Thyroid gland (tissue), 4 donors: Measurements from ENCODE around the gene AGGF1. TPM values are rescaled to one million over a fixed set of nuclear protein-coding genes. Genes with fewer than 3 reads are reported as not detected.

Experiments used
- DNase-seq, 2 donors: peaks; one replicate each; pipeline ENCODE4 v3.0.0-alpha.2; 2019
- H3K27ac ChIP-seq, 3 donors: fragments of 200-600 bp; sonication (generic); 1 replicate in 2 of 3; 2 replicates in 1 of 3; pipeline ENCODE4 v1.5.1; 2016 to 2019; ENCODE audit warnings: mild to moderate bottlenecking in 1 of 3, moderate library complexity in 1 of 3
- H3K27me3 ChIP-seq: fragments of 200-600 bp; sonication (generic); one replicate; pipeline ENCODE4 v1.5.1; 2019
- H3K36me3 ChIP-seq, 2 donors: fragments of 200-600 bp; sonication (generic); one replicate each; pipeline ENCODE4 v1.5.1; 2016 to 2019
- H3K4me1 ChIP-seq, 2 donors: fragments of 200-600 bp; sonication (generic); one replicate each; pipeline ENCODE4 v1.5.1; 2017 to 2019
- H3K4me3 ChIP-seq, 3 donors: fragments of 200-600 bp; sonication (generic); replicated peaks in 1 of 3; 1 replicate in 2 of 3; 2 replicates in 1 of 3; pipeline ENCODE4 v1.5.1; 2016; ENCODE audit warnings: mild to moderate bottlenecking in 1 of 3
- H3K9me3 ChIP-seq: fragments of 200-600 bp; sonication (generic); one replicate; pipeline ENCODE4 v1.5.1; 2017
- POLR2A ChIP-seq, 2 donors: fragments of 450-650 bp; IDR thresholded peaks; one replicate each; pipeline ENCODE4 v1.6.1; 2017; ENCODE audit warnings: antibody characterized with exemption in 2 of 2, mild to moderate bottlenecking in 2 of 2, moderate library complexity in 1 of 2
- WGBS, 2 donors: methylation state at CpG; one replicate each; pipeline ENCODE4 v1.1.5; 2017; 5-methylcytosine and 5-hydroxymethylcytosine counted together
- intact Hi-C: fragments of 100-400 bp; cut with DNase I; formaldehyde crosslinking; loops from one replicate; pipeline ENCODE4 v1.15.1; 2023
- total RNA-seq, 4 donors: library from RNA; depleted of rRNA; stranded (reverse); fragments of >200 nt; gene quantifications; one replicate each; pipeline ENCODE4 v1.2.3, GENCODE V29; 2016
- TF ChIP-seq, protein P1 (sequence below), 6 experiments: fragments of 200-600 bp in 3 of 6; fragments of 450-650 bp in 3 of 6; sonication (generic) in 3 of 6; IDR thresholded peaks; one replicate each; pipeline ENCODE4 v1.5.1; 2016 to 2019; ENCODE audit warnings: antibody characterized with exemption in 6 of 6, mild to moderate bottlenecking in 2 of 6, inconsistent platforms in 1 of 6, moderate library complexity in 1 of 6

The AGGF1 gene
- total RNA-seq, 4 donors from 2014 or later, result 24.9 to 43.7 (median 28.3) TPM

GRCh38 chr5:77086689-77087483 is 56.7 kb downstream of the AGGF1 start, which contains the start of gene ZBED3:
Gene ZBED3 (minus strand): TSS chr5:77087285. CDS start chr5:77077878, 9,407 bp downstream.
- no peaks in the 10 kb centered on the region for H3K27me3 ChIP-seq
- peak; percentile 62 to 66 for TF ChIP-seq POLR2A (IDR thresholded peaks at IDR 0.05)
- TF ChIP-seq, protein P1, sequence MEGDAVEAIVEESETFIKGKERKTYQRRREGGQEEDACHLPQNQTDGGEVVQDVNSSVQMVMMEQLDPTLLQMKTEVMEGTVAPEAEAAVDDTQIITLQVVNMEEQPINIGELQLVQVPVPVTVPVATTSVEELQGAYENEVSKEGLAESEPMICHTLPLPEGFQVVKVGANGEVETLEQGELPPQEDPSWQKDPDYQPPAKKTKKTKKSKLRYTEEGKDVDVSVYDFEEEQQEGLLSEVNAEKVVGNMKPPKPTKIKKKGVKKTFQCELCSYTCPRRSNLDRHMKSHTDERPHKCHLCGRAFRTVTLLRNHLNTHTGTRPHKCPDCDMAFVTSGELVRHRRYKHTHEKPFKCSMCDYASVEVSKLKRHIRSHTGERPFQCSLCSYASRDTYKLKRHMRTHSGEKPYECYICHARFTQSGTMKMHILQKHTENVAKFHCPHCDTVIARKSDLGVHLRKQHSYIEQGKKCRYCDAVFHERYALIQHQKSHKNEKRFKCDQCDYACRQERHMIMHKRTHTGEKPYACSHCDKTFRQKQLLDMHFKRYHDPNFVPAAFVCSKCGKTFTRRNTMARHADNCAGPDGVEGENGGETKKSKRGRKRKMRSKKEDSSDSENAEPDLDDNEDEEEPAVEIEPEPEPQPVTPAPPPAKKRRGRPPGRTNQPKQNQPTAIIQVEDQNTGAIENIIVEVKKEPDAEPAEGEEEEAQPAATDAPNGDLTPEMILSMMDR (IDR thresholded peaks at IDR 0.05), result peak in 3 of 6 experiments; percentile 16 to 28 (median 26)
- WGBS, 2 donors, result 0 to 2% methylated on average over 26 to 32 of the region's 63 CpGs
- H3K4me3 ChIP-seq, result peak within 1 kb of the TSS; percentile 25 to 66 (median 57)
- peak; percentile 79 to 83 for DNase-seq
- intact Hi-C loops, result no loop called here
- peaks cover 20% of the 10 kb centered on the region in 2 donors for H3K4me1 ChIP-seq
- peak within 1 kb of the TSS; percentile 94 to 99 (median 97) for H3K27ac ChIP-seq
- H3K36me3 ChIP-seq, result no peaks in the 10 kb centered on the region
- H3K9me3 ChIP-seq, result no peaks in the 10 kb centered on the region

GRCh38 chr5:77087484-77088261 is 57.5 kb downstream of the AGGF1 start:
- peak; percentile 40 to 48 for DNase-seq
- intact Hi-C loops, result no loop called here
- H3K9me3 ChIP-seq, result no peaks in the 10 kb centered on the region
- 9 to 14% methylated on average over 12 to 16 of the region's 16 CpGs for WGBS, 2 donors
- H3K27me3 ChIP-seq, result no peaks in the 10 kb centered on the region
- no peaks in the 10 kb centered on the region for H3K36me3 ChIP-seq
- peaks cover 20% of the 10 kb centered on the region in 2 donors for H3K4me1 ChIP-seq
- peak overlapping the region; percentile 94 to 99 (median 97) for H3K27ac ChIP-seq
- H3K4me3 ChIP-seq, result peak overlapping the region in 2 of 3 donors; percentile 25 to 66
- TF ChIP-seq POLR2A (IDR thresholded peaks at IDR 0.05), result no peak
- TF ChIP-seq, protein P1 (IDR thresholded peaks at IDR 0.05), result no peak

- intact Hi-C loops, result no loop called here
These were observed 65.0 kb downstream of the AGGF1 start for GRCh38 chr5:77095189-77095588.

DNA sequence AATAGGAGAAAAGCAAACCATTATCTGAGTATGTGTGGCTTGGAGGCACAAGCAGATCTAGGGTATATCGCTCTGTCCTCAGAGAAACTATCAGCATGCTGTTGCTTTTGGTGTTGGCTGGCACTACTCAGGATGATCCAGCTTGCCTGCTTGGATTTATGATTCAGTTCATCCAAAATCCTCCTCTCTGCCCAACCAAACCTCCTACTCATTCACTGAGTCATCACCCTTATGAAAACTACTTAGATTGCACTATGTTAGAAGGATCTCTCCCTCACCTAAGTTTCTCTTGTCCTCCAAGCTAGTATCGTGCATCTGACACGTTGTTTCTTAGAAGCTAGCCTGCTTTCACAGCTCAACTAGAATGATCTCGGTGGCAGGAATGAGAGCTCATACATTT is 71.1 kb downstream of the AGGF1 start:
- Histone ChIP-seq H3K36me3 (no peaks in the 10 kb centered on the region), H3K27me3 (no peaks in the 10 kb centered on the region), H3K9me3 (no peaks in the 10 kb centered on the region), H3K27ac (peak overlapping the region in 2 of 3 donors; percentile 86 to 88), H3K4me1 (peaks cover 18 to 34% of the 10 kb centered on the region in 2 donors), H3K4me3 (no peak overlapping the region)
- 68 to 74% methylated on average over 4 of the region's 4 CpGs for WGBS, 2 donors
- DNase-seq, result no peak
- intact Hi-C loops, result no loop called here
- no peak for TF ChIP-seq POLR2A (IDR thresholded peaks at IDR 0.05)
- TF ChIP-seq, protein P1 (IDR thresholded peaks at IDR 0.05), result no peak

More at GRCh38 chr5:77095189-77095588, 65.0 kb downstream of the AGGF1 start:
- no peak for DNase-seq
- Histone ChIP-seq H3K4me1 (no peaks in the 10 kb centered on the region), H3K27ac (no peak overlapping the region), H3K27me3 (no peaks in the 10 kb centered on the region), H3K36me3 (no peaks in the 10 kb centered on the region), H3K4me3 (no peak overlapping the region), H3K9me3 (no peaks in the 10 kb centered on the region)
- 94 to 96% methylated on average over 4 of the region's 4 CpGs for WGBS, 2 donors
- TF ChIP-seq, protein P1 (IDR thresholded peaks at IDR 0.05), result no peak
- TF ChIP-seq POLR2A (IDR thresholded peaks at IDR 0.05), result no peak
